ENCODE results near the gene USP3.

USP3 gene

GRCh38 chr15:63497642-63498467, 6.5 kb upstream of the USP3 start:
- peak; percentile 87 to 88 for DNase-seq

GRCh38 chr15:63499175-63499549, 5.2 kb upstream of the USP3 start:
- no peak for DNase-seq

- DNase-seq = no peak
Observed at GRCh38 chr15:63499611-63500010, 4.8 kb upstream of the USP3 start.

DNA sequence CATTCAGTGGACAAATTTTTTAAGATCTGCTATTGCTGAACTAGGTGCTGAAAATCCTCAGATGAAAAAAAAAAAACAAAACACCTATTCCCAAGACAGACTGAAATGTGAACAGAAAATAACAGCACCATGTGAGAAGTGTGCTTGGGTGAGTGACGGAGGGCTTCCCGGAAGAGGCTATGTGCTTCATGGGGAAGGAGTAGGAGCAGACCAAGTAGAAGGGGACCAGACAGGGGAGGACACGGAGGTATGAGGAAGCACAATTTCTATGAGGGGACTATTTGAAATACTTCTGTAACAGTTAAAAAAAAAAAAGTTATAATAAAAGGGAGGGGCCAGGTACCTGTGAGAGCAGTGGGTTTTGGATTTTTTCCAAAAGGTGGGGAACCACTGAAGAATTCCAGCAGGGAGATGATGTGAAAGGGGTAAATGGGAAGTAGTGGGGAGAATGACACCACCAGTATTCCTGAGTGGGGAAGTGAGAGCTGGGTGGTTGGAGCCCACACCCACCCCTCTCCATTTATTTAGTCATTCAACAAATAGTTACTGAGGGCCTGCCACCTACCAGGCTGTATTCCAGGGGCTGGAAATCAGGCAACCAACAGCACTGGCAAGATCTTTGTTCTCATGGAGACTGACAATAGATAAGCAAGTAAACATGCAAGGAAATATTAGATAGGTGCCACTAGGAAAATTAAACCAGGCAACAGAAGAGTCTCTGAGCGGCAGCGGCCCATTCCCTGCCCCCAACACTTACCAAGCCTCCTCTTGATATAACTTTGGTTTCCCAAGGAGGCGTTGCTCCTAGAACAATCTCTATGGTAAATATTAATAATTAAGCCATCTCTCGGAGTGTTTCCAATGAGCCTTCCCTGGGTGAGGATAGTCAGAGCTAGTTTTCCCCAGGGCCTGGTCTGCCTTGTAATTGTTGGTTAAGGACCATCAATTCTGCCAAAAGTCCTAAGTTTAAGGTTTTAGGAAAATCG, 3.8 kb upstream of the USP3 start:
- DNase-seq = no peak

DNA sequence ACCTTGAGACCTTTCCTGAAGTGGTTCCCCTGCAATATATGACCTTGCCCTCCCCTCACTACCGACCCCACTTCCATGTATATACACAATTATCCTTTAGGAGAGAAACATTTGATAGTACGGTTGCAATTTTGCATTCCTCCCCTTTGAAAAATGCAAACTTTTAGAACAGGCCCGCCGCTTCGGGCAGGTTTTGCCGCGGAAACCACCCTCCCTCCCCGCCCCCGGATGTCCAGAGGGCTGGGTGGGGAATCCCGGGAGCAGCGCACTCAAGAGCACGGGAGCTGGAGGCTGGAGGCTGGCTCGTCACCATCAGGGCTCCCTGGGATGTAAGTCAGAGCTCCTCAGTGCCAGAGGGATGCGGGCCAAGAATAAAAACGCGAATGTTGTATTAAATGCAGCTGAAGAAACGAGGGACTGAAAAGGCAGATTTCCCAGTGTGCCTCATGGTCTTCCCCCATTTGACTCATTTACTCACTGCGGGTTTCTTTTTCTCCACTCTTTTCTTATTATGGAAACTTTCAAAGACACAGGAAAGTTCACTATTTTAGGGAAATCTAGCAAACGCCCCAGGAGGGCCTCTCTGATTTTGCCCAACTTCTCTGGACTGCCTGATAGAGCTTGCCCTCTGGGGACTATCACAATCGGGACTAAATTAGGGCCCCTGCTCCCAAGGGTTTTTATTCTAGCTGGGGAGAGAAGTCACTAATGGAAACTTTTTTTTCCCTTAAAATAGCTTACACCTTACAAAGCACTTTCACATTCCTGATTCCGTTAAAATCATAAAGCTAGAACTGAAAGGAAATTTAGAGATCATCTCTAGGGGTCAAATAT, 2.9 kb upstream of the USP3 start:
- peak; percentile 43 to 54 for DNase-seq

GRCh38 chr15:63502137-63502766, 2.1 kb upstream of the USP3 start:
- no peak for DNase-seq

DNA sequence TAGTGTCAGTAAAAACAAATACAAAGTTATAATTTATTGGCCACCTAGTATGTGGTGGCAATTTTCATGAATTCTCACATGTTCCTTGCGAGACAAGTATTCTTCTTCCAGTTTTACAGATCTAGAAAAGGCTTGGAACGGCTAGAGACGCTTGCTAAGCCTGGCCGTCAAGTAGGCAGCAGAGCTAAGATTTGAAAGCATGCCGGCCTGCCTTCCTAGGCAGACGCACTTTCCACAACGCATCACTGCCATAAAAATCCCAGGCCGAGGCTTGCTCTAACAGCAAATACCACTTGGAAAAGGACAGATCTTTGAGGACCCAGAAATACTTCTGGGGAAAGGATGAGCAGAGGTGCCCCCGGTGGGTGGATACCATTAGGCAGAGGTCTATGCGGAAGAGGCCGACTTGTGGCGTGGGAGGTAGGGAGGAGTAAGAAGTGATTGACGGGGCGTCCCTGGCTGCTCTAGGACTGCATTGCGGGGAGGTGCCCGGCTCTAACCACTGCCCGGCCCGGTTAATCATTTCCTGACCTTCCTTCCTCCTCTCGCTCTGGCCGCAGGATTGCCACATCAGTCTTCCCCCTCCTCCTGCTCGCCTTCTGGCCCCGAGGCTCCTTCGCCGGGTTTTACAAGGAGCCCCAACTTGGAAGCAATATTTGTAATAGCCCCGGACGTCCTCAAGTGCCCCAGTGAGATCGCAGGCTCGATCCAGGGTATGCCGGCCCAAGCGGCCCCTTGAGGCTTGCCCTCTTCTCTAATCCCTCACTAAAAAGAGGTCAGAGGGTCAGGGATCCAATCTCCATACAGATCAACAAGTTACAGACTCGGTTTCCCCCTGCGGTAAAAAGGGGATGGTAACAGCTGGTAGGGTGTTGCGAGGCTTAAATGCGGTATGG, 1.3 kb upstream of the USP3 start:
- peak; percentile 87 to 92 for DNase-seq

GRCh38 chr15:63503739-63504246, 600 bp upstream of the USP3 start:
- DNase-seq = peak; percentile 88 to 92

DNA sequence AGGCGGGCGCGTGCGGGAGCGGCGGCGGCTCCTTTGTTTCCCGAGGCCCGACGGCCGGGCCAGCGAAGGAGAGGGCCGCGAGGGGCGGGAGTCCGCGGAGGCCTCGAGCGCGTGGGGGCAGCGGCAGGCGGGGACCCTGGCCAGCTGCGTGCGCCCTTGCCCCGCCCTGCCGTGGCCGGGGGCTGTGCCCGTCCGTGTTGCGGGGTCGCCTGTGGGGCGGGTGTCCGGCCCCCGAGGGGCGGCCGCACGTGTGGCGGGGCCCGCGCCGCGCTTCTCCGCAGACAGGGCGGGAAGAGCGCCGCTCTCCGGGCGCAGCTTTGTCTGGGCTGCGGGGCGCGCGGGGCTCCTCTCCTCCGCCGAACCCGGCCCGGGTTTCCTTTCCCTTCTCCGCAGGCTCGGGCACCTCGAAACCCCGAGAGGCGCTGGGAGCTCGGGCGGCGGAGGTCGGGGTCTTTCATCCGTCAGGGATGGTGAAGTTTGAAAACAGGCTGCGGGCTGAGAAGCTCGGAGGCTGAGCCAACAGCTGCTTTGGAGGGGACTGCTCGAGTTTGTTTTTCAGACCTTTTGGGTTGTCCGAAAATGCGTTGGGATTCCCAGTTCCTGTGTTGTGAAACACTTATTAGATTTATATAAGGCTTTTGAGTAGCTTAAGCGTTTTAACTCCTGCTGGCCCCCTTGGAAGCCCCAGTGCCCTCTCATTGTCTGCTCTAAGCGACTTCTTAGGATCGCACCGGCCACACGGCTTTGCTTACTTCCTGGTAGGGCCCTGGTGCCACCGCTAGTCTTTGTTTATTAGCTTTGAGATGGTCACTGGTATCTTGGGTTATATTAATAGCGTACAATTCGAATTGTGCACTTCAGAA, 817 bp downstream of the USP3 start:
- DNase-seq = peak; percentile 61 to 62

GRCh38 chr15:63505842-63506222, 1.4 kb downstream of the USP3 start:
- DNase-seq = no peak

GRCh38 chr15:63506537-63507035, 2.2 kb downstream of the USP3 start:
- DNase-seq = peak in 1 of 2 donors; percentile 59

DNA sequence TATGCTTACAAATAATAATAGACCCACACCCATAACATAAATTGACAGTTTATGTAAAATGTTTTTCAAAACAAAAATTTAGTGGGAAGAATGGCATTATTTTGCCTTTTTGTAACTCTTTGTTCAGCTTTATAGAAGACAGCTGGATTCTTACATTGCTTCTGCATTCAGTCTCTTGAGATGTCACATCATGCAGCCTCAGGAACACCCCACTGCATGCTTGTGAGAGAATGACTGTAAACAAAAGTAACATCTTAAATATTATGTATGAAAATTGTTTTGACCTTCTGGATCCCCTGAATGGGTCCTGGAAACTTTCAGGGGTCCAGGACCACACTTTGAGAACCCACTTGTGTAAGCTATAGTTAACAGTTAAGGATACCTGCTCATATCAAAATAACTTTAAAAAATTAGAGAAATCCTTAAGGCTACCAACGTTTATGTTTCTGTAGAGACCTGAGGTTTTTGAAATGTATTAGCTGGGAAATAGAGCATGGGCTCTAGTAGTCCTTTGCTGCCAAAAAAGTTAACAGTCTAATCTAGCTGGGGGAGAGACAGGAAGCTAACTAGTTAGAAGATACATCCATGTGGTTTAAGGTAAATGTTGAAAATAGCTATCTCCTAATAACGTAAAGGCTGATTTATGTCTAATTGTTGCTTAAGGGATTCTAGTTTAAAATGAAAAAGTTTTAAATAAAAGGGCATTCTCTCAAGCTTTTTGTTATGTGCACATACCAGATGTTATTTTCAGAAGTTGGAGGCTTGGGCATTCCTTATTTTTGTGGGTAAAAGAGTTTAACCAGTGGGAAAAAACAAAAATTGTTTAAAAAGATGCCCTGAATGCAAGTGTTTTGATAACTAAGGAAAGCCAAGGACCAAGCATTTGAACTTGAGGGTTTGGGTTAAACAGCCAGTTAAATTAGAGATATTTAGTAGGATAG, 3.8 kb downstream of the USP3 start:
- DNase-seq = peak in 1 of 2 donors; percentile 32

GRCh38 chr15:63509056-63509954, 4.9 kb downstream of the USP3 start:
- no peak for DNase-seq

GRCh38 chr15:63509955-63510940, 5.9 kb downstream of the USP3 start:
- DNase-seq = peak in 1 of 2 donors; percentile 36

GRCh38 chr15:63512148-63512547, 7.8 kb downstream of the USP3 start:
- no peak for DNase-seq

GRCh38 chr15:63513271-63513670, 8.9 kb downstream of the USP3 start:
- DNase-seq = no peak

All from CD4-positive, alpha-beta T cell treated with Interleukin-4 for 1 hour (primary cell).